Hematopoietic multipotent progenitor cell treated with erythropoietin and hydrocortisone succinate and interleukin-3 and kit ligand, for 8 days (in vitro differentiated cells): ENCODE data around the gene MYOT.

Source experiments
- DNase-seq: peaks from one replicate; pipeline ENCODE4 v3.0.0-alpha.2; 2015

Gene MYOT

DNA sequence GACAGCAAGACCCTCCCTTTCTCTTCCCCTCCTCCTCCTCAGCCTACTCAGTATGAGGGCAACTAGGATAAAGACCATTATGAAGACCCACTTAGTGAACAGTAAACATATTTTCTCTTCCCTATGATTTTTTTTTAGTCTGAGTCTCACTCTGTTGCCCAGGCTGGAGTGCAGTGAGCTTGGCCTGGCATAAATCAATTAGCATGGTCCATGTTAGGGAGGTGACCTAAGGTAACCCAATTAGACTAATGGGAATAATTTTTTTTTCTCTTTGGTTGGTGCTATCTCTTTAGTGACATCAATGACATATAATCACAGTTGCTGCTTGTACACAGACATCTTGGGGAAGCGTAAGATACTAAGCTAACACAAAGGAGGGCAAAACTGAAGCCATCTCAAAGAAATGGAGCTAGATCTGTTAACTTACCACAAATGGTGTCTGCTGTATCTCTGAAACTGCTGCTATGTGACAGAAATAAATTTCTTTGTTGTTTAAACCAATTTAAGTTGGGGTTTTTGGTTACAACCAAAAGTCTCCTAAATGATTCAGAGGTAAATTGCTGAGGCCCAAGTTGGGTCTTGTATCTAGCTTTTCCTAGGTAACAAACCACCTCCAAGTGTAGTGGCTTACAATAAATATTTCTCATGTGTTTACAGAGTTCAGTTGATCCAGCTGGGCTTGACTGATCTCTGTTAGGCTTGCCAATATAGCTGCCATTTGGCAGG lies 34.9 kb downstream of the MYOT start:
- DNase-seq, result no peak

DNA sequence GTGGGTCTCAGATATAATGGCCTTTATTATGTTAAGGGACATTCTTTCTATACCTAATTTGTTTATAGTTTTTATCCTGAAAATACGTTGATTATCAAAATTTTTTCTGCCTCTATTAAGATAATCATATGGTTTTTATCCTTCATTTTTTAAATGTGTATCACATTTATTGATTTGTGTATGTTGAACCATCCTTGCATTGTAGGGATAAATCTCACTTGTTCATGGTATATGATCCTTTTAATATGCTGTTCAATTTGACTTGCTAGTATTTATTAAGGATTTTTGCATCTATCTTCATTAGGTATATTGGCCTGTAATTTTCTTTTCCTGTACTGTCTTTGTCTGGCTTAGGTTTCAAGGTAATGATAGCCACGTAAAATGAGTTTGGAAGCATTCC lies 47.1 kb downstream of the MYOT start:
- no peak for DNase-seq

DNA sequence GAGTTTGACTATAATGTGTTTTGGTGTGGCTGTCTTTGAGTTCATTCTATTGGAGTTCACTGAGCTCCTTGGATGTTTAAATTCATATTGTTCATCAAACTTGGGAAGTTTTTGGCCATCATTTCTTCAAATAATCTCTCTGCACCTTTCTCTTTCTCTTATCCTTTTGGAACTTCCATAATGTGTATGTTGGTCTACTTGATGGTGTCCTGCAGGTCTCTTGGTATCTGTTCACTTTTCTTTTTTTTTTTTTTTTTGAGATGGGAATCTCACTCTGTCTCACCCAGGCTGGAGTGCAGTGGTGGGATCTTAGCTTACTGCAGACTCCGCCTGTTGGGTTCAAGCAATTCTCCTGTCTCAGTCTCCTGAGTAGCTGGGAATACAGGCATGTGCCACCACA lies 49.3 kb downstream of the MYOT start:
- DNase-seq, result no peak

DNA sequence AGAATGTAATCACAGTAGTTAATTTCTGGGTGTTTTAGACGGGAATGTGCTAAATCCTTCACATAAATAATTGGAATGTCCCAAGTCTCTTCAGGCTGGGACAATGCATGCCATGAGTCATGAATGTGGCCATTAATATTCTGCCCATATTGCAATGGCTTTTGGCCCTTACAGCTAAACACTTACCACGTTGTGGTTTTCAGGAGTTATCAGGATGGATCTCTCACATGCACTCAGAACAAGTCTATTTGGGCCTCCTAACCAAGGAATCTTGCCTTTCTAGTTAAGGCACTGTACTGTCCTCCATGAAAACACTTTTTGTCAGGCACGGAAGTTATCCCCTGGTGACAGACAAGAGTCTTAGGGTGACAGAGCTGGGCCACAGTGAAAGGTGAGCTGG lies 54.3 kb downstream of the MYOT start:
- peak; percentile 24 for DNase-seq

DNA sequence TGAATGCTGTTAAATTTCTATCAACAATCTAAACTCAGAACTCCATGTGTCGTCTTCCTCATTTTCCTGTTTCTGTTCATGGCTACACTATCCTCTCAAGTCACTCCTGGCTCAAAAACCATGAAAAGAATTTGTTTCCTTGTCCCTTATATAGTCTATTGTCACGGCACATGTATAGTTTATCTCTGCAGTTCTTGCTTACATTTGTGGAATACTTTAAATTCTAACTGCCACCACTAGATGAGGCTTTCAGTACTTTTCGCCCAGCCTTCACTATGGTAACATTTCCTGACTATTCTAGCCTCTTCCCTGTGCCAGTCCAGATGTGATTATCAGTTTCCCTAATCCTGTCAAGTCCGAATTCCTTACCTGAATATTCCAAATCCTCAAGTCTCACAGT lies 56.2 kb downstream of the MYOT start:
- no peak for DNase-seq

DNA sequence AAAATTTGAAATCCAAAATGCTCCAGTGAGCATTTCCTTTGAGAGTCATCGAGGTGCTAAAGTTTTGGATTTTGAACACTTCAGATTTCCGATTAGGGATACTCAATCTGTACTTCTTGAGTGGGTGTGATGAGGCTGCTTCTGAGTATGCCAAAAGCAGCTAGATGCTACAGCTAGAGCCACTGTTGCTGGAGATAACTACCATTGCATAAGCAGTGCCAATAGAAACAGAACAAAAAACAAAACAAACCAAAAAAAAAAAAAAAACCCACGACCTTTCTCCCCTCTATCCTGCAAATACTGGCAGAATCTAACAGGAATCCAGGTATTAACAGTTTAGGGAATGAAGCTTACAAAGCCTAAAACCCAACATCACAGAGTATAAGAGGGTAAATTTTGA lies 65.1 kb downstream of the MYOT start:
- no peak for DNase-seq

DNA sequence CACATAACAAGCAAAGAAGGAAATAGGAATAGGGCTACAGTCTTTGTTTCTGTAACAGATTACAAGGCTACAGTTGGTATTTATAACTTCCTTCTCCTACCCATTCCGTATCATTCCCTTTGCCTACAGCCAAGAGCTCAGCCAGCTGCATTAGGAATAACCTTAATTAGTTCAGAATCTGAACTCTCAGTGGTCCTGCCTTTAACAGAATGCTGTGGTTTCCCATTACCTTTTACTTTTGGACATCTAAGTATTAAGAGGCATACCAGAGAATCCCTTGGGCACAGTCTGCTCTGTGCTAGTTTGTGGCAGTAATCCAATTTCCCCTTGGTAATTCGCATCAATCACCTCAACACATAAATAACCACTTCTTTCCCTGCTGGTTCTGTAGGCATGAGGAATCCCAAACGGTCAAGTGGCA lies 65.8 kb downstream of the MYOT start:
- DNase-seq, result no peak

DNA sequence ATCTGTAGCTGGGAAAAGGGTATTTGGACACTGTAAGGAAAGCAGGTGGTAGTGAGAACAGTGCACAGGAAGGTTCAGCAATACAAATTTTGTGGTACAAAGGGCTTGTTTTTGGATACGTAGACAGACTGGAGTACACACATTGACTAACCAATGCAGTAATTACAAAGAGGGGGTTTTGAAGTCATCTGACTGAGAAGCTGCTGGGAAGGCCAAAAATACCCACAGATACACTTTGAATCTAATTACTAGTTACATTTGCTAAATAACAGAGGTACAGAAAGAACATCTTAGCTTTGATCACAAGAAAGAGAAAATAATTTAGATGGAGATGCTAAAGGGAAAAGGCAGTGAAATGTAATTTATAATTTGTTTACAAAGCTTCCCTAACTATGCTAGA lies 67.5 kb downstream of the MYOT start:
- DNase-seq, result no peak

DNA sequence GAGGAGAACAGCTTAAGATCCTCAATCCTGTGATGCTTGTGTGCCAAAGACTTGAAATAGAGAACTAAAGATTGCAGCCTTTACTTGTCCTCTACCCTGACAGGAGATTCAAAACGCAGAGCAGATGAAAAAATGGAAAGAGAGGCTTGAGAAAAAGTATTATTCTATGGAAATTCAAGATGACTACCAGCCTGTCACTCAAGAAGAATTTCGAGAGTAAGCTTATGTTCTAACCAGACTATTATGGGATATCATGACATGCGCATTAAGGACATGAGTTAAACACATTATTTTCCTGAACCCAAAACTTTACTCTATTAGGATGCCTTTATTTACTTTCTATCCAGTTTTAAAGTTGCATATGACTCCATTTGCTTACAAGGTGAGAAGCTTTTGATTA lies 68.0 kb downstream of the MYOT start:
- DNase-seq, result no peak
